HG02798 (cell line): ENCODE data around the gene SLC29A1.
"Not testable (repeated sequence)": the region's sequence is repeated elsewhere in the genome, so short reads cannot be mapped to it uniquely, and the experiment has no call there.

ENCODE experiments used
- ATAC-seq: cut with Tn5 transposase; IDR thresholded peaks from one replicate; pipeline ENCODE4 v1.9.1; 2021; ENCODE audit warnings: mild to moderate bottlenecking; ENCODE audit not compliant: unreplicated experiment, poor library complexity

Gene SLC29A1

GRCh38 chr6:44193307-44193910, 30.0 kb upstream of the SLC29A1 start:
- no peak for ATAC-seq

- no peak for ATAC-seq
Observed at GRCh38 chr6:44194326-44194725, 29.1 kb upstream of the SLC29A1 start.

- not testable (repeated sequence) for ATAC-seq
Observed at GRCh38 chr6:44196351-44196750, 27.0 kb upstream of the SLC29A1 start.

- no peak for ATAC-seq
Observed at GRCh38 chr6:44198684-44199083, 24.7 kb upstream of the SLC29A1 start.

- no peak for ATAC-seq
Observed at GRCh38 chr6:44199883-44200282, 23.5 kb upstream of the SLC29A1 start.

- ATAC-seq: no peak
Observed at GRCh38 chr6:44201200-44201599, 22.2 kb upstream of the SLC29A1 start.

GRCh38 chr6:44201638-44202303, 21.6 kb upstream of the SLC29A1 start:
- ATAC-seq: no peak

- ATAC-seq: no peak
Observed at GRCh38 chr6:44202332-44202971, 20.9 kb upstream of the SLC29A1 start.

GRCh38 chr6:44202972-44203750, 20.2 kb upstream of the SLC29A1 start:
- no peak for ATAC-seq

GRCh38 chr6:44203955-44204354, 19.4 kb upstream of the SLC29A1 start:
- no peak for ATAC-seq

- no peak for ATAC-seq
Observed at GRCh38 chr6:44207966-44208365, 15.4 kb upstream of the SLC29A1 start.

- ATAC-seq: no peak
Observed at GRCh38 chr6:44211284-44211683, 12.1 kb upstream of the SLC29A1 start.

GRCh38 chr6:44214307-44214706, 9.1 kb upstream of the SLC29A1 start:
- no peak for ATAC-seq

GRCh38 chr6:44216677-44217331, 6.6 kb upstream of the SLC29A1 start, which contains the start of gene MYMX:
Gene MYMX, plus strand, starts transcription at chr6:44216926. Its CDS starts 546 bp downstream, at chr6:44217472.
- no peak for ATAC-seq

GRCh38 chr6:44217332-44218143, 5.9 kb upstream of the SLC29A1 start:
- no peak for ATAC-seq

GRCh38 chr6:44219053-44219814, 4.2 kb upstream of the SLC29A1 start:
- ATAC-seq: peak; percentile 69

GRCh38 chr6:44219815-44220784, 3.3 kb upstream of the SLC29A1 start:
- no peak for ATAC-seq

- ATAC-seq: no peak
Observed at GRCh38 chr6:44220913-44221290, 2.5 kb upstream of the SLC29A1 start.
